Coronary artery (tissue), 2 donors: ENCODE measurements around the gene NUP50.

Experiments used
- DNase-seq: peaks from one replicate; pipeline ENCODE4 v3.0.0-alpha.2; 2017; ENCODE audit warnings: low spot score
- H3K27ac ChIP-seq, 2 donors: fragments of 200-600 bp; sonication (generic); one replicate each; pipeline ENCODE4 v1.5.1; 2016 to 2019
- H3K4me3 ChIP-seq: fragments of 200-600 bp; sonication (generic); 2 replicates; pipeline ENCODE4 v1.5.1; 2016; ENCODE audit warnings: mild to moderate bottlenecking, moderate library complexity
- TF ChIP-seq, protein P1 (sequence below): fragments of 200-600 bp; sonication (generic); IDR thresholded peaks from one replicate; pipeline ENCODE4 v1.5.1; 2019; ENCODE audit warnings: antibody characterized with exemption

Gene NUP50

DNA sequence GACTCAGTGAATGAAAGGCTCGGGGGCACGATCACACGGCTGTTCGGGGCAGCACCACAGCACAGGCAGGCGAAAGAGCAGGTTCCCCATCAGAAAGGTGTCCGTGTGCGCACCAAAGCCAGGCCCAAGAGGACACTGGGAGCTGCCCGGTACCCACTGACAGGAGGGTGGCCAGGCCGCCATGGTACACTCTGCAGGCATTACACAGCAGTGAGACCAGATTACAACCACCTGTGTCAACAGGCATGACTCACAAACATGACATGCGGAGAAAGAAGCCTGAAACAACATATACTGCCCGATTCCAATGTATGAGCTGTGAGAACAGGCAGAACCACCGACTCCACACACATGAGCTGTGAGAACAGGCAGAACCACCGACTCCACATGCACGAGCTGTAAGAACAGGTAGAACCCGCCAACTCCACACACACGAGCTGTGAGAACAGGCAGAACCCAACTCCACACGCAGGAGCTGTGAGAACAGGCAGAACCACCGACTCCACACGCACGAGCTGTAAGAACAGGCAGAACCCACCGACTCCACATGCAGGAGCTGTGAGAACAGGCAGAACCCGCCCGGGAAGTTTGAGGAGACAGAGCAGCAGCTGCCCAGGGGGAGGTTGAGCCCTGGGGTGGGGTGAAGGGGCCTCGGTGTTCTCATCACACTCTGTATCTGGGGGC lies 44.4 kb downstream of the NUP50 start:
- TF ChIP-seq, protein P1, sequence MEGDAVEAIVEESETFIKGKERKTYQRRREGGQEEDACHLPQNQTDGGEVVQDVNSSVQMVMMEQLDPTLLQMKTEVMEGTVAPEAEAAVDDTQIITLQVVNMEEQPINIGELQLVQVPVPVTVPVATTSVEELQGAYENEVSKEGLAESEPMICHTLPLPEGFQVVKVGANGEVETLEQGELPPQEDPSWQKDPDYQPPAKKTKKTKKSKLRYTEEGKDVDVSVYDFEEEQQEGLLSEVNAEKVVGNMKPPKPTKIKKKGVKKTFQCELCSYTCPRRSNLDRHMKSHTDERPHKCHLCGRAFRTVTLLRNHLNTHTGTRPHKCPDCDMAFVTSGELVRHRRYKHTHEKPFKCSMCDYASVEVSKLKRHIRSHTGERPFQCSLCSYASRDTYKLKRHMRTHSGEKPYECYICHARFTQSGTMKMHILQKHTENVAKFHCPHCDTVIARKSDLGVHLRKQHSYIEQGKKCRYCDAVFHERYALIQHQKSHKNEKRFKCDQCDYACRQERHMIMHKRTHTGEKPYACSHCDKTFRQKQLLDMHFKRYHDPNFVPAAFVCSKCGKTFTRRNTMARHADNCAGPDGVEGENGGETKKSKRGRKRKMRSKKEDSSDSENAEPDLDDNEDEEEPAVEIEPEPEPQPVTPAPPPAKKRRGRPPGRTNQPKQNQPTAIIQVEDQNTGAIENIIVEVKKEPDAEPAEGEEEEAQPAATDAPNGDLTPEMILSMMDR, result no peak
- Histone ChIP-seq H3K4me3 (no peak overlapping the region), H3K27ac (no peak overlapping the region)
- no peak for DNase-seq

DNA sequence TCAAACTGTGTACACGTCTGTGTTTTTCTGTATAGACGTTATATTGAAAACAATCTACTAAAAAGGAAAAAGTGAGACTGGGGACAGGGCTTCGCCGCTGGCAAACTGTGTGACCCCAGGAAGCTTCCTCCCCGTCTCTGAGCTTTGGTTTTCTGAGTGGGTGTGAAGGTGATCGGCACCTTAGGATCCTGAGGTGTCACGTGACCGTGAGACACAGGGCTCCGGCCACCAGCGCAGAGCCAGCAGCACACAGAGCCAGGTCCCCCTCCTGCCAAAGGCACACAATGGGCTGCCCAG lies 44.9 kb downstream of the NUP50 start:
- Histone ChIP-seq H3K27ac (peak overlapping the region in 1 of 2 donors; percentile 60), H3K4me3 (no peak overlapping the region)
- no peak for DNase-seq
- TF ChIP-seq, protein P1, result no peak

- DNase-seq, result no peak
These were observed 45.5 kb downstream of the NUP50 start for GRCh38 chr22:45208993-45209838.

DNA sequence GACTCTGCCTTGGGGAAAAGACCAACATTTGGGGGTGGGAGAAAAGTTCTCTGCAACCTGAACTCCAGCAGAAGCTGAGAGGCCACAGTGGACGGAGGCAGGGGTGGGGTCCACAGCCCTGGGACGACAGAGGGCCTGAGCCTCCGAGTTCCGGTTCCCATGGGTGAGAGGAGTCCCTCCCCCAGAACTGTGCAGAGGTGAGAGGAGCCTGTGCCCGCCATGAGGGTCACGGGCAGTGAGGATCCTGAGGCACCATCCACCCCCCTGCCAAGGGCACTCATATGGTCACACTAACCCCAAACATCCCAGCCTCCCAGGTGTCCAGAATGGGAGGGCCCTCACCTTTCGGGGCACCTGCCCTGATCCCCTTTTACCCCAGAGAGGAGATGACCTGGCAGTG lies 46.4 kb downstream of the NUP50 start:
- peak overlapping the region in 1 of 2 donors; percentile 60 for H3K27ac ChIP-seq
- H3K4me3 ChIP-seq, result no peak overlapping the region
- no peak for DNase-seq
- TF ChIP-seq, protein P1, result no peak

More at GRCh38 chr22:45208993-45209838, 45.5 kb downstream of the NUP50 start:
- TF ChIP-seq, protein P1, result peak; percentile 26
- peak overlapping the region; percentile 25 for H3K4me3 ChIP-seq
- H3K27ac ChIP-seq, result peak overlapping the region in 1 of 2 donors; percentile 60

DNA sequence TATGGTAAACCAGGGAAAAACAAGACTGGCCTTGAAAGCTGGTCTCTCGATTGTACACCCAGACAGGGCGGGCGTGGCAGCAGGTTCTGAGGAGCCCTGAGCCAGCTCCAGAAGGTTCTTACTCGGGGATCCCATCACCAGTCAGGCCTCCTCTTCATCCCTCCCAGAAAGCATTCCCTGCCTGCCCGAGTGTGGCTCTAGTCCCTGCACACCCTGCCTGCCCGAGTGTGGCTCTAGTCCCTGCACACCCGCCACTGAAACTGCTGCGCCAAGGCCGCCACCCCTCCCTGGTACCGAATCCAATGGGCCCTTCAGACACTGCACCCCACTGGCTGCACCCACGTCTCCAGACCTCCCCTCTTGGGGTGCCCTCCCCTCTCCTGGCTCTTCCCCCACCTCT lies 46.9 kb downstream of the NUP50 start:
- H3K4me3 ChIP-seq, result peak overlapping the region; percentile 71

DNA sequence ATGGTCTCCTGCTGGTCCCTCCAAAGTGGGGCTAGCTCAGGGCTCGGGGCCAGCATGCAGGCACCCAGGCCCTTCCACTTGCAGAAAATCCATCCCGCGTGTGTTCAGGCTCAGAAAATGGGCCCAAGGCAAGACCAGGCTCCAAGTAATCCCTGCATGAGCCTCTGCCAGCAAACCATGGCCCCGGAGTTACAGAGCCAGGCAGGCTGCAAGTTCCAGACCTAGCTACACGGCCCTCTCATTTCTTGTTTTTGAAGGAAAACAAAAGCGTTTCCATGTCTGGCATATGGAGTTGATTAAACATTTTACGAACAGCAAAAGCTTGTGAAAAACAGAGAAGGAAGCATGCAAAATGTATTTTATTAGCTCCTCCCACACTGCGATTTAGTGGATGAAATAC lies 47.3 kb downstream of the NUP50 start:
- Histone ChIP-seq H3K27ac (peak overlapping the region in 1 of 2 donors; percentile 88), H3K4me3 (peak overlapping the region; percentile 71)
- no peak for DNase-seq
- TF ChIP-seq, protein P1, result no peak

More for the DNA sequence above, 46.9 kb downstream of the NUP50 start:
- DNase-seq, result no peak
- no peak overlapping the region for H3K27ac ChIP-seq
- TF ChIP-seq, protein P1, result no peak
